Measurements from ENCODE around the gene EHD2. TPM values are rescaled to one million over a fixed set of nuclear protein-coding genes. Genes with fewer than 3 reads are reported as not detected.
"Not testable (repeated sequence)": the region's sequence is repeated elsewhere in the genome, so short reads cannot be mapped to it uniquely, and the experiment has no call there.

The EHD2 gene
- total and polyA plus RNA-seq, 2 of the 4 experiments (the other 2 are of a cell fraction) = 35.3 to 181 TPM

- intact Hi-C loops (cut with micrococcal nuclease) = not testable (repeated sequence)
These were observed 74.1 kb downstream of the EHD2 start for GRCh38 chr19:47787307-47787706.

GRCh38 chr19:47789811-47790210, 76.6 kb downstream of the EHD2 start:
- ATAC-seq (ENCODE audit: low read depth); BruUV-seq (replicated peaks): not testable (repeated sequence)
- WGBS, 2 experiments (ENCODE audit: extremely low coverage in 2 of 2, insufficient read length in 1 of 2) = 75% methylated on average over 7 of the region's 13 CpGs; no CpG with 5 or more reads in 1 of the 2 experiments

More at GRCh38 chr19:47787307-47787706, 74.1 kb downstream of the EHD2 start:
- H2BK20ac ChIP-seq (ENCODE audit: low read depth, low read length); H3K4me3 ChIP-seq (ENCODE audit: insufficient read depth, low read depth, low read length); H2BK5ac ChIP-seq (ENCODE audit: low read depth, low read length, poor library complexity, severe bottlenecking); H3K9ac ChIP-seq (ENCODE audit: low read depth, low read length); POLR2A ChIA-PET (ENCODE audit: unreplicated experiment); H3K4me2 ChIP-seq (ENCODE audit: low read depth, low read length); H3K56ac ChIP-seq (ENCODE audit: extremely low read depth, insufficient read depth, low read length); H3K23ac ChIP-seq (ENCODE audit: low read depth, low read length); H2AK9ac ChIP-seq (replicated peaks; ENCODE audit: low read depth, low read length, poor library complexity); H3K9me3 ChIP-seq (ENCODE audit: control insufficient read depth, insufficient read depth, low read length); H3K4me1 ChIP-seq (ENCODE audit: control insufficient read depth, insufficient read depth, low read length); H3K27ac ChIP-seq (ENCODE audit: insufficient read depth, low read length); H3K9me1 ChIP-seq (ENCODE audit: insufficient read depth, low read length); CTCF ChIA-PET; H2AFZ ChIP-seq (replicated peaks; ENCODE audit: low read length, poor library complexity); H2AK5ac ChIP-seq (ENCODE audit: low read depth, low read length); H4K91ac ChIP-seq (ENCODE audit: insufficient read depth, low read depth, low read length); dilution Hi-C loops (cut with HindIII; ENCODE audit: low sequenced_read_pairs, unreplicated experiment); H3K27me3 ChIP-seq (ENCODE audit: control insufficient read depth, insufficient read depth, low read length); H3K18ac ChIP-seq (ENCODE audit: low read depth, low read length); BruUV-seq (replicated peaks); H4K20me1 ChIP-seq (ENCODE audit: insufficient read depth, low read length); H2BK15ac ChIP-seq (ENCODE audit: low read depth, low read length); H3K79me1 ChIP-seq (ENCODE audit: low read depth in 1 of 2, low read length in 2 of 2); H3K14ac ChIP-seq (replicated peaks; ENCODE audit: low read depth, low read length); ATAC-seq (ENCODE audit: low read depth); H4K5ac ChIP-seq (ENCODE audit: low read depth, low read length); H2BK120ac ChIP-seq (ENCODE audit: low read depth, low read length); DNase-seq; H3K4ac ChIP-seq (ENCODE audit: low read depth, low read length); H4K8ac ChIP-seq (ENCODE audit: low read depth in 2 of 2, low read length in 2 of 2): not testable (repeated sequence)
- H3K36me3 ChIP-seq (ENCODE audit: control insufficient read depth, insufficient read depth, low read length) = peaks cover 29% of the 10 kb centered on the region
- in situ Hi-C loops (cut with MboI; ENCODE audit: low sequenced_read_pairs) = loop anchor here (10.0 kb wide), 1 partner anchor 353 kb away; no protein-coding TSS in a partner anchor
- 89% methylated on average over 5 of the region's 10 CpGs; no CpG with 5 or more reads in 1 of the 2 experiments for WGBS, 2 experiments (ENCODE audit: extremely low coverage in 2 of 2, insufficient read length in 1 of 2)

More at GRCh38 chr19:47789811-47790210, 76.6 kb downstream of the EHD2 start:
- H3K23ac ChIP-seq (ENCODE audit: low read depth, low read length); H3K9me3 ChIP-seq (ENCODE audit: control insufficient read depth, insufficient read depth, low read length); H3K4me1 ChIP-seq (ENCODE audit: control insufficient read depth, insufficient read depth, low read length); H3K9ac ChIP-seq (ENCODE audit: low read depth, low read length); H3K9me1 ChIP-seq (ENCODE audit: insufficient read depth, low read length); H4K20me1 ChIP-seq (ENCODE audit: insufficient read depth, low read length); H3K79me1 ChIP-seq (ENCODE audit: low read depth in 1 of 2, low read length in 2 of 2); H3K14ac ChIP-seq (replicated peaks; ENCODE audit: low read depth, low read length); H2AK9ac ChIP-seq (replicated peaks; ENCODE audit: low read depth, low read length, poor library complexity); H3K56ac ChIP-seq (ENCODE audit: extremely low read depth, insufficient read depth, low read length); H2BK15ac ChIP-seq (ENCODE audit: low read depth, low read length); H3K4me3 ChIP-seq (ENCODE audit: insufficient read depth, low read depth, low read length); H3K4me2 ChIP-seq (ENCODE audit: low read depth, low read length); H3K4ac ChIP-seq (ENCODE audit: low read depth, low read length); DNase-seq; H2AK5ac ChIP-seq (ENCODE audit: low read depth, low read length); H2BK120ac ChIP-seq (ENCODE audit: low read depth, low read length); dilution Hi-C loops (cut with HindIII; ENCODE audit: low sequenced_read_pairs, unreplicated experiment); H2BK5ac ChIP-seq (ENCODE audit: low read depth, low read length, poor library complexity, severe bottlenecking); H3K18ac ChIP-seq (ENCODE audit: low read depth, low read length); H3K27me3 ChIP-seq (ENCODE audit: control insufficient read depth, insufficient read depth, low read length); H2AFZ ChIP-seq (replicated peaks; ENCODE audit: low read length, poor library complexity); H4K8ac ChIP-seq (ENCODE audit: low read depth in 2 of 2, low read length in 2 of 2); H4K91ac ChIP-seq (ENCODE audit: insufficient read depth, low read depth, low read length); POLR2A ChIA-PET (ENCODE audit: unreplicated experiment); H4K5ac ChIP-seq (ENCODE audit: low read depth, low read length); H2BK20ac ChIP-seq (ENCODE audit: low read depth, low read length); H3K27ac ChIP-seq (ENCODE audit: insufficient read depth, low read length): not testable (repeated sequence)
- H3K36me3 ChIP-seq (ENCODE audit: control insufficient read depth, insufficient read depth, low read length) = peaks cover 13% of the 10 kb centered on the region
- intact Hi-C loops (cut with micrococcal nuclease) (loop anchor here (1.0 kb wide), 1 partner anchor 73 kb away; no protein-coding TSS in a partner anchor), in situ Hi-C loops (cut with MboI; ENCODE audit: low sequenced_read_pairs) (loop anchor here (10.0 kb wide), 1 partner anchor 355 kb away; no protein-coding TSS in a partner anchor)
- CTCF ChIA-PET = interaction anchor here (0.7 to 1.7 kb wide), 3 partner anchors 10 to 77 kb away, joined by 3 to 5 read pairs (median 4); partner anchors contain the start of gene EHD2

Data from IMR-90 (cell line).